Liver (tissue), 3 donors: ENCODE measurements around the gene HEATR3.

Experiments
- CTCF ChIP-seq: fragments of 150-350 bp; IDR thresholded peaks from 2 replicates; pipeline ENCODE4 v1.5.1; 2017; ENCODE audit warnings: improper control_type of control experiment, low read depth, low read length; ENCODE audit not compliant: missing input control
- HNF4G ChIP-seq: IDR thresholded peaks from 2 replicates; pipeline ENCODE4 v1.6.1; 2016; ENCODE audit warnings: antibody characterized with exemption
- NR2F2 ChIP-seq: IDR thresholded peaks from 2 replicates; pipeline ENCODE4 v1.6.1; 2016; ENCODE audit warnings: antibody characterized with exemption
- RAD21 ChIP-seq, 2 donors: IDR thresholded peaks; 2 replicates each; pipeline ENCODE4 v1.6.1; 2016; ENCODE audit warnings: antibody characterized with exemption in 2 of 2, mild to moderate bottlenecking in 2 of 2
- SP1 ChIP-seq: IDR thresholded peaks from 2 replicates; pipeline ENCODE4 v1.6.1; 2018; ENCODE audit warnings: antibody characterized with exemption, mild to moderate bottlenecking
- TAF1 ChIP-seq: conservative IDR thresholded peaks from 2 replicates; pipeline ENCODE4 v1.6.1; 2016; ENCODE audit warnings: antibody characterized with exemption, mild to moderate bottlenecking
- YY1 ChIP-seq: IDR thresholded peaks from 2 replicates; pipeline ENCODE4 v1.6.1; 2016; ENCODE audit warnings: antibody characterized with exemption, mild to moderate bottlenecking
- donor health status: healthy.
- donor health status: healthy.

GRCh38 chr16:50046853-50047252, 18.9 kb upstream of the HEATR3 start:
- TF ChIP-seq RAD21 (IDR thresholded peaks at IDR 0.05) (no peak), CTCF (no peak), HNF4G (no peak), NR2F2 (no peak), SP1 (no peak), TAF1 (no peak), YY1 (no peak)
